ENCODE measurements around the gene COBLL1. TPM values are rescaled to one million over a fixed set of nuclear protein-coding genes. Genes with fewer than 3 reads are reported as not detected.

The COBLL1 gene
- total and polyA plus RNA-seq, 4 donors, result 16.3 to 114 (median 36.4) TPM

DNA sequence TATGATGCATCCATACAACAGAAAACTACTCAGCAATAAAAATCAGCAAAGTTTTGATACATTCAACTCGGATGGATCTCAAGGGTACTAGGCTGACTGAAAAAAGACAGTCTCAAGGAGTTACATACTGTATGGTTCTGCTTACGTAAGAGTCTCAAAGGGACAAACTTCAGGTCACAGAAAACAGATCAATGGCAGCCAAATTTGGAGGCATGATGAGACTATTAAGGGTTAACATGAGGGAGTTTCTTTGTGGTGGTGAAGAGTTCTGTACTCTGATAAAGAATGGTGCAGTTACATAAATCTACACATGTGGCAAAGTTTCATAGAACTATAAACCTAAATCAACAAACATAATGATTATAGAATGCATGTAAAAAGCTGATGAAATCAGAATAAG lies 81.4 kb downstream of the COBLL1 start:
- TF ChIP-seq, protein P1, sequence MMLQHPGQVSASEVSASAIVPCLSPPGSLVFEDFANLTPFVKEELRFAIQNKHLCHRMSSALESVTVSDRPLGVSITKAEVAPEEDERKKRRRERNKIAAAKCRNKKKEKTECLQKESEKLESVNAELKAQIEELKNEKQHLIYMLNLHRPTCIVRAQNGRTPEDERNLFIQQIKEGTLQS (IDR thresholded peaks at IDR 0.05), result no peak
- TF ChIP-seq RXRA (IDR thresholded peaks at IDR 0.05), result no peak
- TF ChIP-seq JUND (IDR thresholded peaks at IDR 0.05), result no peak
- no peak for TF ChIP-seq TAF1 (conservative IDR thresholded peaks at IDR 0.05)
- Histone ChIP-seq H3K9me3 (ENCODE audit: control insufficient read depth in 4 of 4, low read length in 3 of 4) (no peaks in the 10 kb centered on the region), H3K4me1 (ENCODE audit: control insufficient read depth in 4 of 4, insufficient read depth in 4 of 4, low read length in 3 of 4) (peaks cover 0 to 24% (median 5%) of the 10 kb centered on the region in 4 donors), H3K4me3 (ENCODE audit: low read depth in 1 of 3, low read length in 3 of 3) (no peak overlapping the region), H3K27ac (ENCODE audit: low read depth in 1 of 2, low read length in 2 of 2) (no peak overlapping the region), H3K9ac (ENCODE audit: low read depth in 1 of 2, low read length in 2 of 2) (no peak overlapping the region), H3K36me3 (ENCODE audit: control insufficient read depth in 4 of 4, insufficient read depth in 3 of 4, low read depth in 1 of 4, low read length in 3 of 4) (no peaks in the 10 kb centered on the region), H3K27me3 (ENCODE audit: control insufficient read depth in 4 of 4, insufficient read depth in 4 of 4, low read length in 3 of 4) (no peaks in the 10 kb centered on the region)
- DNase-seq (ENCODE audit: low spot score), result no peak
- WGBS, result 50% methylated on average over 2 of the region's 2 CpGs

DNA sequence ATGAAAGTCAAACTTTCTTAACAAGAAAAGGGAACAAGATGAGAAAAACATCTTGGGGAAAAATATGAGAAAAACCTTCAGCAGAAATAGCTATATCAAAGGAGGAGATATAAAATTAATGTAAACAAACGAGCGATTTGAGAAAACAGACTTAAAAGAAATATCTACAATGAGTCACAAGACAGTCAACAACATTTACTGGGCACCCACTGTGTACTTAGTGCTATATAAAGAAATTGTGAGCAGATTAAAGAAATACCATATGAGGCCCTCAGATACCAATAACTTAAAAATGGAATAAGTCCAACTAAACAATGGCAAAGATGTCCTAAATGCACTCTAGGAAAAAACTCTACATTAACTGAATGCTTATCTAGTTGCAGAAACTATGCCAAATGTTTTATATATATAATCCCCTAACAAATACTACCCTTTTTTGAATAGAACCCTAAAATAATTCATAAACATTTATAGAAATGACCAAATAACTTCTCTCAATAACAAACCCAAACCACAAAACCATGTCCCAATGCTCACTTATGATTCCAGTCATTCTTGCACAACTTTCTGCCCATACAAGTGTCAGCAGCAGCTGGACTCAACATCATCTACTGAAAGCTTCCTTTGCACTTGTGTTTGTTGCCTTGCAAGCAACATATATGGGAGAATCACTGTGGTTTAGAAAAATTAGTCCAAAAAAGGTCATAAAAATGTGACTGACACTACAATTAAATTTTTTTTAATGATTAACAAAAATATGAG lies 83.5 kb downstream of the COBLL1 start:
- no peaks in the 10 kb centered on the region for H3K9me3 ChIP-seq (ENCODE audit: control insufficient read depth in 4 of 4, low read length in 3 of 4)
- no peaks in the 10 kb centered on the region for H3K36me3 ChIP-seq (ENCODE audit: control insufficient read depth in 4 of 4, insufficient read depth in 3 of 4, low read depth in 1 of 4, low read length in 3 of 4)
- DNase-seq (ENCODE audit: low spot score), result no peak
- H3K4me3 ChIP-seq (ENCODE audit: low read depth in 1 of 3, low read length in 3 of 3), result no peak overlapping the region
- TF ChIP-seq FOXA2 (IDR thresholded peaks at IDR 0.05) (no peak), TAF1 (conservative IDR thresholded peaks at IDR 0.05) (no peak), HNF4A (conservative IDR thresholded peaks at IDR 0.05) (peak; percentile 11 to 19)
- TF ChIP-seq, protein P2, sequence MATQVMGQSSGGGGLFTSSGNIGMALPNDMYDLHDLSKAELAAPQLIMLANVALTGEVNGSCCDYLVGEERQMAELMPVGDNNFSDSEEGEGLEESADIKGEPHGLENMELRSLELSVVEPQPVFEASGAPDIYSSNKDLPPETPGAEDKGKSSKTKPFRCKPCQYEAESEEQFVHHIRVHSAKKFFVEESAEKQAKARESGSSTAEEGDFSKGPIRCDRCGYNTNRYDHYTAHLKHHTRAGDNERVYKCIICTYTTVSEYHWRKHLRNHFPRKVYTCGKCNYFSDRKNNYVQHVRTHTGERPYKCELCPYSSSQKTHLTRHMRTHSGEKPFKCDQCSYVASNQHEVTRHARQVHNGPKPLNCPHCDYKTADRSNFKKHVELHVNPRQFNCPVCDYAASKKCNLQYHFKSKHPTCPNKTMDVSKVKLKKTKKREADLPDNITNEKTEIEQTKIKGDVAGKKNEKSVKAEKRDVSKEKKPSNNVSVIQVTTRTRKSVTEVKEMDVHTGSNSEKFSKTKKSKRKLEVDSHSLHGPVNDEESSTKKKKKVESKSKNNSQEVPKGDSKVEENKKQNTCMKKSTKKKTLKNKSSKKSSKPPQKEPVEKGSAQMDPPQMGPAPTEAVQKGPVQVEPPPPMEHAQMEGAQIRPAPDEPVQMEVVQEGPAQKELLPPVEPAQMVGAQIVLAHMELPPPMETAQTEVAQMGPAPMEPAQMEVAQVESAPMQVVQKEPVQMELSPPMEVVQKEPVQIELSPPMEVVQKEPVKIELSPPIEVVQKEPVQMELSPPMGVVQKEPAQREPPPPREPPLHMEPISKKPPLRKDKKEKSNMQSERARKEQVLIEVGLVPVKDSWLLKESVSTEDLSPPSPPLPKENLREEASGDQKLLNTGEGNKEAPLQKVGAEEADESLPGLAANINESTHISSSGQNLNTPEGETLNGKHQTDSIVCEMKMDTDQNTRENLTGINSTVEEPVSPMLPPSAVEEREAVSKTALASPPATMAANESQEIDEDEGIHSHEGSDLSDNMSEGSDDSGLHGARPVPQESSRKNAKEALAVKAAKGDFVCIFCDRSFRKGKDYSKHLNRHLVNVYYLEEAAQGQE (IDR thresholded peaks at IDR 0.05), result no peak
- TF ChIP-seq, protein P3, sequence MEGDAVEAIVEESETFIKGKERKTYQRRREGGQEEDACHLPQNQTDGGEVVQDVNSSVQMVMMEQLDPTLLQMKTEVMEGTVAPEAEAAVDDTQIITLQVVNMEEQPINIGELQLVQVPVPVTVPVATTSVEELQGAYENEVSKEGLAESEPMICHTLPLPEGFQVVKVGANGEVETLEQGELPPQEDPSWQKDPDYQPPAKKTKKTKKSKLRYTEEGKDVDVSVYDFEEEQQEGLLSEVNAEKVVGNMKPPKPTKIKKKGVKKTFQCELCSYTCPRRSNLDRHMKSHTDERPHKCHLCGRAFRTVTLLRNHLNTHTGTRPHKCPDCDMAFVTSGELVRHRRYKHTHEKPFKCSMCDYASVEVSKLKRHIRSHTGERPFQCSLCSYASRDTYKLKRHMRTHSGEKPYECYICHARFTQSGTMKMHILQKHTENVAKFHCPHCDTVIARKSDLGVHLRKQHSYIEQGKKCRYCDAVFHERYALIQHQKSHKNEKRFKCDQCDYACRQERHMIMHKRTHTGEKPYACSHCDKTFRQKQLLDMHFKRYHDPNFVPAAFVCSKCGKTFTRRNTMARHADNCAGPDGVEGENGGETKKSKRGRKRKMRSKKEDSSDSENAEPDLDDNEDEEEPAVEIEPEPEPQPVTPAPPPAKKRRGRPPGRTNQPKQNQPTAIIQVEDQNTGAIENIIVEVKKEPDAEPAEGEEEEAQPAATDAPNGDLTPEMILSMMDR (IDR thresholded peaks at IDR 0.05; ENCODE audit: low read depth, low read length, missing input control), result no peak
- TF ChIP-seq, protein P4, sequence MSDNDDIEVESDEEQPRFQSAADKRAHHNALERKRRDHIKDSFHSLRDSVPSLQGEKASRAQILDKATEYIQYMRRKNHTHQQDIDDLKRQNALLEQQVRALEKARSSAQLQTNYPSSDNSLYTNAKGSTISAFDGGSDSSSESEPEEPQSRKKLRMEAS (IDR thresholded peaks at IDR 0.05), result no peak
- H3K4me1 ChIP-seq (ENCODE audit: control insufficient read depth in 4 of 4, insufficient read depth in 4 of 4, low read length in 3 of 4), result peaks cover 0 to 24% (median 5%) of the 10 kb centered on the region in 4 donors
- no peak overlapping the region for H3K27ac ChIP-seq (ENCODE audit: low read depth in 1 of 2, low read length in 2 of 2)
- 75% methylated on average over 2 of the region's 2 CpGs for WGBS
- H3K27me3 ChIP-seq (ENCODE audit: control insufficient read depth in 4 of 4, insufficient read depth in 4 of 4, low read length in 3 of 4), result no peaks in the 10 kb centered on the region
- H3K9ac ChIP-seq (ENCODE audit: low read depth in 1 of 2, low read length in 2 of 2), result no peak overlapping the region

DNA sequence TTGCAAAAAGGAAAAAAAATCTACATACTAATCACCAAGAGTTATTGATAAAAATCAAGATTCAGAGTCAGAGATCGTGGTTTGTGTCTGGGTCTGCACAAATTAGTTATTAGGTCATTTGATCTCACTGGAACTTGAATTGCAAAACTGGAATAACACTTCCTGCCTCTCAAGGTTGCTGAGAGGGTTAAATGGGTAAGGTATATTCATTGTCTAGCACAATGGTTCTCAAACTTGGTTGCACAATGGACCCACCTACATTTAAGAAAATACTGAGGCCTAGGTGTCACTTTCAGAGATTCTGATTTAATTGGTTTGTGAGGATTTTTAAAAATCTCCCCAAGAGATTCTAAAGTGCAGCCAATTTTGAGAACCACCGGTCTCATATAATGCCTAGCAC lies 84.8 kb downstream of the COBLL1 start:
- Histone ChIP-seq H3K4me3 (ENCODE audit: low read depth in 1 of 3, low read length in 3 of 3) (no peak overlapping the region), H3K4me1 (ENCODE audit: control insufficient read depth in 4 of 4, insufficient read depth in 4 of 4, low read length in 3 of 4) (peaks cover 0 to 18% (median 5%) of the 10 kb centered on the region in 4 donors), H3K9me3 (ENCODE audit: control insufficient read depth in 4 of 4, low read length in 3 of 4) (no peaks in the 10 kb centered on the region), H3K27ac (ENCODE audit: low read depth in 1 of 2, low read length in 2 of 2) (no peak overlapping the region), H3K27me3 (ENCODE audit: control insufficient read depth in 4 of 4, insufficient read depth in 4 of 4, low read length in 3 of 4) (no peaks in the 10 kb centered on the region), H3K9ac (ENCODE audit: low read depth in 1 of 2, low read length in 2 of 2) (no peak overlapping the region), H3K36me3 (ENCODE audit: control insufficient read depth in 4 of 4, insufficient read depth in 3 of 4, low read depth in 1 of 4, low read length in 3 of 4) (peaks cover 0 to 3% (median 1%) of the 10 kb centered on the region in 4 donors)
- 73% methylated on average over 2 of the region's 2 CpGs for WGBS
- DNase-seq (ENCODE audit: low spot score), result no peak
- no peak for TF ChIP-seq TAF1 (conservative IDR thresholded peaks at IDR 0.05)
- TF ChIP-seq, protein P4 (IDR thresholded peaks at IDR 0.05), result no peak
- no peak for TF ChIP-seq RAD21 (IDR thresholded peaks at IDR 0.05)
- no peak for TF ChIP-seq GABPA (IDR thresholded peaks at IDR 0.05 in 1 of 2, conservative IDR thresholded peaks at IDR 0.05 in 1 of 2)
- TF ChIP-seq JUND (IDR thresholded peaks at IDR 0.05), result no peak
- TF ChIP-seq, protein P3 (IDR thresholded peaks at IDR 0.05; ENCODE audit: low read depth, low read length, missing input control), result no peak
- TF ChIP-seq YY1 (IDR thresholded peaks at IDR 0.05), result no peak
- no peak for TF ChIP-seq NR2F2 (IDR thresholded peaks at IDR 0.05)
- no peak for TF ChIP-seq RXRA (IDR thresholded peaks at IDR 0.05)
- TF ChIP-seq FOXA1 (IDR thresholded peaks at IDR 0.05), result no peak
- no peak for TF ChIP-seq EGR1 (IDR thresholded peaks at IDR 0.05; ENCODE audit: low read depth in 2 of 2)
- no peak for TF ChIP-seq SP1 (IDR thresholded peaks at IDR 0.05)
- TF ChIP-seq, protein P1 (IDR thresholded peaks at IDR 0.05), result no peak
- no peak for TF ChIP-seq HNF4G (IDR thresholded peaks at IDR 0.05)
- no peak for TF ChIP-seq HNF4A (conservative IDR thresholded peaks at IDR 0.05)
